ENCODE measurements around the gene B3GNT7. TPM values are rescaled to one million over a fixed set of nuclear protein-coding genes. Genes with fewer than 3 reads are reported as not detected.
"Not testable (repeated sequence)": the region's sequence is repeated elsewhere in the genome, so short reads cannot be mapped to it uniquely, and the experiment has no call there.

B3GNT7 gene
- total and polyA plus RNA-seq, 7 experiments from 2014 or later, result 0.24 to 5.6 (median 0.95) TPM; not detected in 3

DNA sequence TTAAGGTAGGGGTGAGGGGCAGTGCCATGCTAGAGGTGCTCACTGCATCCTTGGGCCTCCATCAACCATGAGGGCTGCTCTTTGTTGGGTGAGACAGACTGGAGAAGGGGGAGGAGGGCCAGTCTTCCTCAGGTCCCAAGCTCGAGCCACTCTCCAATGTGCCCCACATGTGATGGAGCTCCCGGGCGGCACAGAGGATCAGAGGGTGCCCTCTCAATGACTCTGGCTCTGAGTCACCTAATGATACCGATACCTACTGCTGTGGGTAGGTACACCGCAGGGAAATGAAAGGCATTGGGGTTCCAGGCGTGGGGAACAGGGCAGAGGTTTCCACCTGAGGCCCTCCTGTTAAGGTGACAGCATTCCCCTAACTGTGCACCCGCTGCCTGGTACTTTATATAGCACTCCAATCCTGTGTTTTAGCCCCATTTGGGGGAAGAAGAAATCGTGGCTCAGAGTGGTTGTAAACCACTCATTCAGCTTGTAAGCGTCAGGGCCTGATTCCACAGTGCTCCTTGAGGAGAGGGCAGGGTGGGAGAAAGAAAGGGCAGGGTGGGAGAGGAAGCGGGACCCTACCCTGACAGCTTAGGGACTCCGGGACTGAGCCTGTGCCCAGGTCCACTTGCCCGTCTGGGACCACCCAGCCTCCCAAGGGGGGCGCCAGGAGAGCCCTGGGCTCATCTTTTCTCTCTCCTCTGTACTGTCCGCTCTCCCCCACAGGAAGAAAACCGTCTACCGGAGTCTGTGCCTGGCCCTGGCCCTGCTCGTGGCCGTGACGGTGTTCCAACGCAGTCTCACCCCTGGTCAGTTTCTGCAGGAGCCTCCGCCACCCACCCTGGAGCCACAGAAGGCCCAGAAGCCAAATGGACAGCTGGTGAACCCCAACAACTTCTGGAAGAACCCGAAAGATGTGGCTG lies 1.8 kb downstream of the B3GNT7 start:
- Mint-ChIP-seq H3K4me1 (peaks cover 0 to 20% (median 8%) of the 10 kb centered on the region in 7 donors), H3K27ac (no peak overlapping the region), H3K27me3 (peaks cover 15 to 42% (median 22%) of the 10 kb centered on the region in 5 donors), H3K4me3 (peak overlapping the region in 7 of 10 donors; percentile 13 to 67 (median 42)), H3K36me3 (no peaks in the 10 kb centered on the region), H3K9me3 (no peaks in the 10 kb centered on the region)
- no peaks in the 10 kb centered on the region for H3K36me3 ChIP-seq (ENCODE audit: control insufficient read depth in 2 of 3, insufficient read depth in 3 of 3, low read length in 3 of 3)
- peaks cover 0 to 10% of the 10 kb centered on the region in 2 donors for H3K4me1 ChIP-seq (ENCODE audit: control insufficient read depth in 2 of 2, insufficient read depth in 2 of 2, low read length in 2 of 2)
- no peaks in the 10 kb centered on the region for H3K27me3 ChIP-seq (ENCODE audit: control insufficient read depth in 2 of 2, insufficient read depth in 2 of 2, low read length in 2 of 2)
- no peaks in the 10 kb centered on the region for H3K9me3 ChIP-seq (ENCODE audit: control insufficient read depth in 2 of 3, low read length in 3 of 3)
- ATAC-seq (no peak), DNase-seq (no peak)
- CTCF ChIA-PET, result interaction anchor here (1.1 kb wide), 1 partner anchor 8 kb away, joined by 3 read pairs; no protein-coding TSS in a partner anchor
- intact Hi-C loops (cut with micrococcal nuclease), result no loop called here
- no peak overlapping the region for H3K4me3 ChIP-seq (ENCODE audit: low read length)
- H3K27ac ChIP-seq (ENCODE audit: low read depth, low read length), result no peak overlapping the region
- POLR2A ChIA-PET, result no interaction called here

DNA sequence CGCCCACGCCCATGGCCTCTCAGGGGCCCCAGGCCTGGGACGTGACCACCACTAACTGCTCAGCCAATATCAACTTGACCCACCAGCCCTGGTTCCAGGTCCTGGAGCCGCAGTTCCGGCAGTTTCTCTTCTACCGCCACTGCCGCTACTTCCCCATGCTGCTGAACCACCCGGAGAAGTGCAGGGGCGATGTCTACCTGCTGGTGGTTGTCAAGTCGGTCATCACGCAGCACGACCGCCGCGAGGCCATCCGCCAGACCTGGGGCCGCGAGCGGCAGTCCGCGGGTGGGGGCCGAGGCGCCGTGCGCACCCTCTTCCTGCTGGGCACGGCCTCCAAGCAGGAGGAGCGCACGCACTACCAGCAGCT lies 2.4 kb downstream of the B3GNT7 start:
- Mint-ChIP-seq H3K4me1 (peaks cover 0 to 17% (median 8%) of the 10 kb centered on the region in 7 donors), H3K36me3 (no peaks in the 10 kb centered on the region), H3K27me3 (peaks cover 15 to 39% (median 20%) of the 10 kb centered on the region in 5 donors), H3K27ac (no peak overlapping the region), H3K9me3 (no peaks in the 10 kb centered on the region), H3K4me3 (peak overlapping the region in 1 of 10 donors; percentile 53)
- ChIA-PET CTCF (no interaction called here), POLR2A (no interaction called here)
- Histone ChIP-seq H3K27me3 (ENCODE audit: control insufficient read depth in 2 of 2, insufficient read depth in 2 of 2, low read length in 2 of 2) (no peaks in the 10 kb centered on the region), H3K36me3 (ENCODE audit: control insufficient read depth in 2 of 3, insufficient read depth in 3 of 3, low read length in 3 of 3) (no peaks in the 10 kb centered on the region), H3K4me3 (ENCODE audit: low read length) (no peak overlapping the region), H3K9me3 (ENCODE audit: control insufficient read depth in 2 of 3, low read length in 3 of 3) (no peaks in the 10 kb centered on the region), H3K27ac (ENCODE audit: low read depth, low read length) (no peak overlapping the region), H3K4me1 (ENCODE audit: control insufficient read depth in 2 of 2, insufficient read depth in 2 of 2, low read length in 2 of 2) (peaks cover 0 to 10% of the 10 kb centered on the region in 2 donors)
- intact Hi-C loops (cut with micrococcal nuclease), result no loop called here
- DNase-seq (no peak), ATAC-seq (no peak)

DNA sequence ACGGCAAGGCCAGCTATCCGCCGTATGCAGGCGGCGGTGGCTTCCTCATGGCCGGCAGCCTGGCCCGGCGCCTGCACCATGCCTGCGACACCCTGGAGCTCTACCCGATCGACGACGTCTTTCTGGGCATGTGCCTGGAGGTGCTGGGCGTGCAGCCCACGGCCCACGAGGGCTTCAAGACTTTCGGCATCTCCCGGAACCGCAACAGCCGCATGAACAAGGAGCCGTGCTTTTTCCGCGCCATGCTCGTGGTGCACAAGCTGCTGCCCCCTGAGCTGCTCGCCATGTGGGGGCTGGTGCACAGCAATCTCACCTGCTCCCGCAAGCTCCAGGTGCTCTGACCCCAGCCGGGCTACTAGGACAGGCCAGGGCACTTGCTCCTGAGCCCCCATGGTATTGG lies 3.1 kb downstream of the B3GNT7 start:
- DNase-seq (no peak), ATAC-seq (no peak)
- peaks cover 11 to 35% (median 20%) of the 10 kb centered on the region in 5 donors for H3K27me3 Mint-ChIP-seq
- Histone ChIP-seq H3K4me1 (ENCODE audit: control insufficient read depth in 2 of 2, insufficient read depth in 2 of 2, low read length in 2 of 2) (peaks cover 0 to 7% of the 10 kb centered on the region in 2 donors), H3K27me3 (ENCODE audit: control insufficient read depth in 2 of 2, insufficient read depth in 2 of 2, low read length in 2 of 2) (no peaks in the 10 kb centered on the region), H3K4me3 (ENCODE audit: low read length) (no peak overlapping the region), H3K27ac (ENCODE audit: low read depth, low read length) (no peak overlapping the region), H3K9me3 (ENCODE audit: control insufficient read depth in 2 of 3, low read length in 3 of 3) (no peaks in the 10 kb centered on the region), H3K36me3 (ENCODE audit: control insufficient read depth in 2 of 3, insufficient read depth in 3 of 3, low read length in 3 of 3) (no peaks in the 10 kb centered on the region)
- no peaks in the 10 kb centered on the region for H3K36me3 Mint-ChIP-seq
- POLR2A ChIA-PET, result no interaction called here
- peaks cover 0 to 11% (median 5%) of the 10 kb centered on the region in 7 donors for H3K4me1 Mint-ChIP-seq
- no peak overlapping the region for H3K27ac Mint-ChIP-seq
- H3K9me3 Mint-ChIP-seq, result no peaks in the 10 kb centered on the region
- H3K4me3 Mint-ChIP-seq, result no peak overlapping the region
- CTCF ChIA-PET, result no interaction called here
- intact Hi-C loops (cut with micrococcal nuclease), result no loop called here

DNA sequence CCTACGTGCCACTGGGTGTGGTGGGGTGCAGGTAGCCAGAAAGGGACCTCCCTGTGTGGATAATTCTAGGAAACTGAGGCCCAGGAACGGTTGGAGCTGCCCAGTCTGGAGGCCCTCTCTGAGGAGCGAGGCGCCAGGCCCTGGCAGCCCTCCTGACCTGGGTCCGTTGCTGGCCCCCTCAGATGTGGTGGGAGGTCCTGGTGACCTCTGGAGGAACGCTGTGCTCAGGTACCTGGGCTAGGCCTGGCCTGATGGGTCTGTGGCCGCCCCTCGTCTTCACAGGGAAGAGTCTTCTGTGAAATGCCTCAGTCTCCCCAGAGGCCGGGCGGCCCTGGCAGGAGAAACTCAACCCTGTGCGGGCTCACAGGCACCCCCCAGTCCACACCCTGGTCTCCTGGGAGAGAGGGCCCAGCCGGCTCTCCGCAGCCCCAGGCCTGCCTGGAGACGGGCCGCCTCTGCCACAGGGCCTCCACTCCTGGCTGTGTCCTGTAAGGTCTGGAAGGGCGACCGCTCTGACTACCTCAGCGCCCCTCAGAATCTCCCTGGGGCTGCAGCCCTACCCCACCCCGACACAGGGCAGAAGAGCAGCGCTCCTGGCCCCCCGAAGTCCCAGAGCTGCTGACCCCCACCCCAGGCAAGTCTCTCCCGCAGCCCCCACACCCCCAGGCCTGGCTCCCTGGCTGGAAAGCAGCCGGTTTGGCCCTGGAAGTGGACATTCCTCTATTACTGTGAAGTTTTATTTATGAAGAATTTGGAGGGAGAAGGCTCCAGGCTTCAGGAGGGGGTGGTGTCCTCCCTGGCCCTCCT lies 3.7 kb downstream of the B3GNT7 start:
- Mint-ChIP-seq H3K27ac (no peak overlapping the region), H3K4me1 (peaks cover 0 to 8% (median 5%) of the 10 kb centered on the region in 7 donors), H3K36me3 (no peaks in the 10 kb centered on the region), H3K27me3 (peaks cover 9 to 33% (median 18%) of the 10 kb centered on the region in 5 donors), H3K4me3 (no peak overlapping the region), H3K9me3 (no peaks in the 10 kb centered on the region)
- Histone ChIP-seq H3K27ac (ENCODE audit: low read depth, low read length) (no peak overlapping the region), H3K4me1 (ENCODE audit: control insufficient read depth in 2 of 2, insufficient read depth in 2 of 2, low read length in 2 of 2) (no peaks in the 10 kb centered on the region), H3K4me3 (ENCODE audit: low read length) (no peak overlapping the region), H3K36me3 (ENCODE audit: control insufficient read depth in 2 of 3, insufficient read depth in 3 of 3, low read length in 3 of 3) (no peaks in the 10 kb centered on the region), H3K27me3 (ENCODE audit: control insufficient read depth in 2 of 2, insufficient read depth in 2 of 2, low read length in 2 of 2) (no peaks in the 10 kb centered on the region), H3K9me3 (ENCODE audit: control insufficient read depth in 2 of 3, low read length in 3 of 3) (no peaks in the 10 kb centered on the region)
- ChIA-PET POLR2A (no interaction called here), CTCF (no interaction called here)
- no peak for ATAC-seq
- DNase-seq, result no peak
- intact Hi-C loops (cut with micrococcal nuclease), result no loop called here

DNA sequence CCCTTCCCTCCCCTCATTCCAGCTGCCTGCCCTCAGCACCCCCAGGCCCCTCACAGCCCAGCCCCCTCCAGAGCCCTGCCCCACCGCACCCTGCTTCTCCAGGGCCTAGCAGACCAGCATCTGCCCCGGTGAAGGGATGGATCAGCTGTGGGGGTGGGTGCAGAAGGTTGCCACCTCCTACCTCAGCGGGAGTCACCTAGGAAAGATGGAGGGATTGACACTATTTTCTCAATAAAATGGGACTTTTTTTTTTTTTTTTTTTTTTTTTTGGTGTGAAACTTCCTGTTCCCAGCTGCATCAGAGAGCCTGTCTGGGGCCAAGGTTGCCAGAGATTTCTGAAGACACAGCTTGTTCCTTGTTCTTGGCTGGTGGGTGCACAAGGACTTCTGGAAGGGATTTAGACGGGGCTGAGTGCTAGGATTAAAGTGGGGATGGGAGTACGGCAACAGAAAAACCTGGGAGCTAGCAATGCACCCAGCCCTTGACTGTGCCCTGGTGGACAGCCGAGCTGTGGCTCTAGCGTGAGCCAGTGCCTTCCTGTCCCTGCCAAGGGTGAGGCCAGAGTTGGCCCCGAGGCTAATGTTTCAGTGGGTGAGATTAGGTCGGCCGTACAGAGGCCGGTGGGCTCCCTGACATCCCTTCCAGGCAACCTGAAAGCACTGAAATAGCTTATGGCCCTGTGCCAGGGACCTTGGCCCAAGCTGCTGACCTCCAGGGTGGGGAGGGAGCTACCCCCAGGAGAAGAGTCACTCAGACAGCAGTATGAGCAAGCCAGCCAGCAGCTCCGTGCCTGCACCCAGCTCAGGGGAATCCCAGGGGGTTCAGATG lies 4.6 kb downstream of the B3GNT7 start:
- Mint-ChIP-seq H3K9me3 (no peaks in the 10 kb centered on the region), H3K27me3 (peaks cover 1 to 27% (median 9%) of the 10 kb centered on the region in 5 donors), H3K4me3 (no peak overlapping the region), H3K36me3 (no peaks in the 10 kb centered on the region), H3K4me1 (peaks cover 0 to 7% (median 2%) of the 10 kb centered on the region in 7 donors), H3K27ac (no peak overlapping the region)
- no peaks in the 10 kb centered on the region for H3K27me3 ChIP-seq (ENCODE audit: control insufficient read depth in 2 of 2, insufficient read depth in 2 of 2, low read length in 2 of 2)
- H3K9me3 ChIP-seq (ENCODE audit: control insufficient read depth in 2 of 3, low read length in 3 of 3), result no peaks in the 10 kb centered on the region
- no peak overlapping the region for H3K27ac ChIP-seq (ENCODE audit: low read depth, low read length)
- ATAC-seq (no peak), DNase-seq (no peak)
- no peaks in the 10 kb centered on the region for H3K4me1 ChIP-seq (ENCODE audit: control insufficient read depth in 2 of 2, insufficient read depth in 2 of 2, low read length in 2 of 2)
- no peaks in the 10 kb centered on the region for H3K36me3 ChIP-seq (ENCODE audit: control insufficient read depth in 2 of 3, insufficient read depth in 3 of 3, low read length in 3 of 3)
- POLR2A ChIA-PET, result interaction anchor here (0.6 kb wide), 1 partner anchor 53 kb away, joined by 3 read pairs; no protein-coding TSS in a partner anchor
- CTCF ChIA-PET, result interaction anchor here (0.7 kb wide), 1 partner anchor 275 kb away, joined by 3 read pairs; the partner anchor contains the start of gene HTR2B
- no peak overlapping the region for H3K4me3 ChIP-seq (ENCODE audit: low read length)
- intact Hi-C loops (cut with micrococcal nuclease), result no loop called here

DNA sequence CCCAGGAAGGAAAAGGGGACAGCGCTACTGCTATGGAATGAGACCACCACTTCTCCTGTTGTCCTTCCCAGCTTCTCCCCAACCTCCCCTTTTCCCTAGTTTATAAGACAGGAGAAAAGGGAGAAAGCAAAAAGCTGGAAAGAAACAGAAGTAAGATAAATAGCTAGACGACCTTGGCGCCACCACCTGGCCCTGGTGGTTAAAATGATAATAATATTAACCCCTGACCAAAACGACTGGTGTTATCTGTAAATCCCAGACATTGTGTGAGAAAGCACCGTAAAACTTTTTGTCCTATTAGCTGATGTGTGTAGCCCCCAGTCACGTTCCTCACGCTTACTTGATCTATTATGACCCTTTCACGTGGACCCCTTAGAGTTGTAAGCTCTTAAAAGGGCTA lies 5.2 kb downstream of the B3GNT7 start:
- H3K36me3 Mint-ChIP-seq; H3K4me1 ChIP-seq (ENCODE audit: control insufficient read depth in 2 of 2, insufficient read depth in 2 of 2, low read length in 2 of 2); ATAC-seq; DNase-seq; intact Hi-C loops (cut with micrococcal nuclease); H3K27ac ChIP-seq (ENCODE audit: low read depth, low read length); H3K4me3 ChIP-seq (ENCODE audit: low read length); H3K4me3 Mint-ChIP-seq; H3K9me3 Mint-ChIP-seq; H3K36me3 ChIP-seq (ENCODE audit: control insufficient read depth in 2 of 3, insufficient read depth in 3 of 3, low read length in 3 of 3); POLR2A ChIA-PET; H3K27ac Mint-ChIP-seq; H3K9me3 ChIP-seq (ENCODE audit: control insufficient read depth in 2 of 3, low read length in 3 of 3); H3K27me3 ChIP-seq (ENCODE audit: control insufficient read depth in 2 of 2, insufficient read depth in 2 of 2, low read length in 2 of 2): not testable (repeated sequence)
- Mint-ChIP-seq H3K27me3 (peaks cover 0 to 25% (median 8%) of the 10 kb centered on the region in 5 donors), H3K4me1 (peaks cover 3 to 13% (median 6%) of the 10 kb centered on the region in 7 donors)
- CTCF ChIA-PET, result interaction anchor here (0.7 kb wide), 1 partner anchor 276 kb away, joined by 3 read pairs; the partner anchor contains the start of gene HTR2B

Data from naive thymus-derived CD4-positive, alpha-beta T cell (primary cell).